BJ (cell line): ENCODE results near the gene EXTL2. TPM values are rescaled to one million over a fixed set of nuclear protein-coding genes. Genes with fewer than 3 reads are reported as not detected.

Experiments used
- CTCF ChIA-PET: fragments of 350-600 bp; formaldehyde crosslinking; extraction: SDS; loops from one replicate; lab custom pipeline; 2021; ENCODE audit warnings: antibody characterized with exemption, inconsistent platforms; lab: Yijun Ruan, JAX
- POLR2A ChIA-PET: fragments of 300-600 bp; sonication (Branson Sonifier 250); formaldehyde crosslinking; extraction: SDS; loops from one replicate; lab custom pipeline; 2021; ENCODE audit warnings: antibody characterized with exemption; lab: Charles Lee
- DNase-seq: peaks from one replicate; pipeline ENCODE4 v3.0.0-alpha.2; 2011; ENCODE audit warnings: low read depth
- H3K27me3 ChIP-seq: 2 replicates; pipeline ENCODE4 v1.6.0; 2011; ENCODE audit warnings: low read length; ENCODE audit not compliant: control insufficient read depth, insufficient read depth
- H3K36me3 ChIP-seq: 2 replicates; pipeline ENCODE4 v1.5.1; 2011; ENCODE audit warnings: low read length; ENCODE audit not compliant: control insufficient read depth, insufficient read depth
- H3K4me3 ChIP-seq: 2 replicates; pipeline ENCODE4 v1.5.1; 2011; ENCODE audit warnings: low read depth, mild to moderate bottlenecking, control low read depth, low read length
- polyA plus RNA-seq: library from polyadenylated mRNA; depleted of rRNA; stranded (reverse); fragments of >200 nt; gene quantifications from 2 replicates; pipeline ENCODE4 v1.2.3, GENCODE V29; 2011
- TF ChIP-seq, protein P1 (sequence below): IDR thresholded peaks from 2 replicates; pipeline ENCODE4 v1.5.1; 2011; ENCODE audit warnings: low read depth, mild to moderate bottlenecking, control low read depth, inconsistent platforms, low read length, moderate library complexity; ENCODE audit not compliant: insufficient read depth

The EXTL2 gene
- polyA plus RNA-seq, 1 experiment = 13.7 TPM

DNA sequence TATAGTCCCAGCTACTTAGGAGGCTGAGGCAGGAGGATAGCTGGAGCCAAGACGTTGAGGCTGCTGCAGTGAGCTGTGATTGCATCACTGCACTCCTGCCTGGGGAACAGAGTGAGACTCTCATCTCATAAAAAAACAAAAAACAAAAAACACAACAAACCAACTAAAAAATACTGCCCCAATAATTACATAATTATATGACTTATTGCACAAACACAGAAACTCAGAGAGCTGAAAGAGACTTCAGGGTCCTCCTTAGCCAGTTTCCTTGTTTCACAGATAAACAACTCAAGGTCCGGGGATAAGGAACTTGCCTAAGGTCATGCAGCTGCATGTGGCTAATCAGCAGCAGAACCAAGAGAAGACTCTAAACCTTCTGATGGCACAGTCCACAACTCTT, 11.9 kb downstream of the EXTL2 start:
- POLR2A ChIA-PET = no interaction called here
- CTCF ChIA-PET = interaction anchor here (1.2 to 7.5 kb wide), 2 partner anchors 14 to 419 kb away, joined by 3 to 40 read pairs; no protein-coding TSS in a partner anchor
- TF ChIP-seq, protein P1, sequence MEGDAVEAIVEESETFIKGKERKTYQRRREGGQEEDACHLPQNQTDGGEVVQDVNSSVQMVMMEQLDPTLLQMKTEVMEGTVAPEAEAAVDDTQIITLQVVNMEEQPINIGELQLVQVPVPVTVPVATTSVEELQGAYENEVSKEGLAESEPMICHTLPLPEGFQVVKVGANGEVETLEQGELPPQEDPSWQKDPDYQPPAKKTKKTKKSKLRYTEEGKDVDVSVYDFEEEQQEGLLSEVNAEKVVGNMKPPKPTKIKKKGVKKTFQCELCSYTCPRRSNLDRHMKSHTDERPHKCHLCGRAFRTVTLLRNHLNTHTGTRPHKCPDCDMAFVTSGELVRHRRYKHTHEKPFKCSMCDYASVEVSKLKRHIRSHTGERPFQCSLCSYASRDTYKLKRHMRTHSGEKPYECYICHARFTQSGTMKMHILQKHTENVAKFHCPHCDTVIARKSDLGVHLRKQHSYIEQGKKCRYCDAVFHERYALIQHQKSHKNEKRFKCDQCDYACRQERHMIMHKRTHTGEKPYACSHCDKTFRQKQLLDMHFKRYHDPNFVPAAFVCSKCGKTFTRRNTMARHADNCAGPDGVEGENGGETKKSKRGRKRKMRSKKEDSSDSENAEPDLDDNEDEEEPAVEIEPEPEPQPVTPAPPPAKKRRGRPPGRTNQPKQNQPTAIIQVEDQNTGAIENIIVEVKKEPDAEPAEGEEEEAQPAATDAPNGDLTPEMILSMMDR = no peak

GRCh38 chr1:100881687-100882086, 13.0 kb downstream of the EXTL2 start:
- H3K36me3 ChIP-seq = no peaks in the 10 kb centered on the region
- no peaks in the 10 kb centered on the region for H3K27me3 ChIP-seq
- TF ChIP-seq, protein P1 = no peak
- POLR2A ChIA-PET = no interaction called here
- CTCF ChIA-PET = interaction anchor here (1.2 to 7.5 kb wide), 2 partner anchors 13 to 418 kb away, joined by 3 to 40 read pairs; no protein-coding TSS in a partner anchor
- no peak overlapping the region for H3K4me3 ChIP-seq
- DNase-seq = no peak

More for the DNA sequence above, 11.9 kb downstream of the EXTL2 start:
- no peaks in the 10 kb centered on the region for H3K27me3 ChIP-seq
- no peak for DNase-seq
- no peak overlapping the region for H3K4me3 ChIP-seq
- no peaks in the 10 kb centered on the region for H3K36me3 ChIP-seq

GRCh38 chr1:100879422-100879821, 15.2 kb downstream of the EXTL2 start:
- CTCF ChIA-PET = interaction anchor here (2.1 to 7.5 kb wide), 2 partner anchors 11 to 416 kb away, joined by 8 to 40 read pairs; no protein-coding TSS in a partner anchor
- DNase-seq = no peak

GRCh38 chr1:100876291-100876690, 18.4 kb downstream of the EXTL2 start:
- ChIA-PET CTCF (interaction anchor here (0.9 to 1.5 kb wide), 4 partner anchors 9 to 417 kb away, joined by 3 to 4 read pairs (median 4); no protein-coding TSS in a partner anchor), POLR2A (no interaction called here)
- H3K36me3 ChIP-seq = no peaks in the 10 kb centered on the region
- no peak overlapping the region for H3K4me3 ChIP-seq
- TF ChIP-seq, protein P1 = no peak
- H3K27me3 ChIP-seq = no peaks in the 10 kb centered on the region
- no peak for DNase-seq

More at GRCh38 chr1:100879422-100879821, 15.2 kb downstream of the EXTL2 start:
- no peaks in the 10 kb centered on the region for H3K27me3 ChIP-seq
- POLR2A ChIA-PET = no interaction called here
- no peaks in the 10 kb centered on the region for H3K36me3 ChIP-seq
- H3K4me3 ChIP-seq = no peak overlapping the region
- TF ChIP-seq, protein P1 = no peak

GRCh38 chr1:100875228-100875627, 19.4 kb downstream of the EXTL2 start:
- ChIA-PET CTCF (interaction anchor here (1.1 to 1.5 kb wide), 3 partner anchors 8 to 414 kb away, joined by 4 read pairs; no protein-coding TSS in a partner anchor), POLR2A (no interaction called here)
- no peak overlapping the region for H3K4me3 ChIP-seq
- H3K36me3 ChIP-seq = no peaks in the 10 kb centered on the region
- H3K27me3 ChIP-seq = no peaks in the 10 kb centered on the region
- TF ChIP-seq, protein P1 = no peak
- DNase-seq = no peak
